COLO668 (cell line): ENCODE data around the gene ZFAND3.

Experiments used
- DNase-seq: peaks from one replicate; lab custom pipeline; 2025; ENCODE audit not compliant: unreplicated experiment; lab: John Stamatoyannopoulos, UW

The ZFAND3 gene

GRCh38 chr6:37826993-37827392 is 7.5 kb downstream of the ZFAND3 start:
- no peak for DNase-seq

GRCh38 chr6:37827603-37828265 is 8.2 kb downstream of the ZFAND3 start:
- DNase-seq, result no peak

GRCh38 chr6:37830225-37830624 is 10.7 kb downstream of the ZFAND3 start:
- DNase-seq, result no peak

DNA sequence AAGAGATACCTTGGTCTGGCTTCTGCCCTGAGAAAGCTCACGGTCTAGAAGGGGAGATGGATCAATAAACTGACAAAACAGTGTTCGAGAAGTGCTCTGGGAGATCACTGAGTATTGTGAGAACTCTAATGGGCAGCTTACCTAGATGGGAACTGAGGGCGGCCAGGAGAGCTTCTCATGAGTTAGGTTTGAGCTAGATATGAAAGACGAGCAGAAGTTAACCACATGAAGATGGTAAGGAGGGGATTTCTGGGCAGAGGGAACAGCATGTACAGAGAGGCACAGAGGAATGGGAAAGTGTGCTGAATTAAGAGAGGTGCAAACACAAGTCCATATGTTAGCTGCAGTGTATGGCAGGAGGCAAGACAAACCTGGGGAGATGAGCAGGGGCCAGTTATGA is 11.9 kb downstream of the ZFAND3 start:
- DNase-seq, result no peak

DNA sequence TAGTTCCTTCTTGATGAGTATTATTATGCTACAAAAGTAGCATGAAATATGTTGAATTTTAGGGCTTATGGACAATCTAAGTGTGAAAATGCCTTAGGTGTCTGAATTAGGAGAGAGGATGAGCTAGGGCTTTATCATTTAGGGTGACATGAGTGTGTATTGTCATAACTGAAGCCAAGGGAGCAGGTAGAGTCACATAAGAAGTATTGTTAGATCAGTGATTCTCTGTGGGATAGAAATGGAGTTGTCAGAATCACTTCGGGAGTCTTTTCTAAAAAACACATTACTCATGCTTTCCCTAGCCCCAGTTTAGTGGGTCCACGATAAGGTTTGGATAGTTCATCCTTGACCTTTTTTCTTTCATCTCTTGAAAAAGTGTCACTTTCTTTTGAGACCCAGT is 16.4 kb downstream of the ZFAND3 start:
- DNase-seq, result no peak

- no peak for DNase-seq
Observed at GRCh38 chr6:37838219-37838921, 18.8 kb downstream of the ZFAND3 start.

- no peak for DNase-seq
Observed at GRCh38 chr6:37840143-37840939, 20.8 kb downstream of the ZFAND3 start.

GRCh38 chr6:37840940-37841300 is 21.4 kb downstream of the ZFAND3 start:
- no peak for DNase-seq

DNA sequence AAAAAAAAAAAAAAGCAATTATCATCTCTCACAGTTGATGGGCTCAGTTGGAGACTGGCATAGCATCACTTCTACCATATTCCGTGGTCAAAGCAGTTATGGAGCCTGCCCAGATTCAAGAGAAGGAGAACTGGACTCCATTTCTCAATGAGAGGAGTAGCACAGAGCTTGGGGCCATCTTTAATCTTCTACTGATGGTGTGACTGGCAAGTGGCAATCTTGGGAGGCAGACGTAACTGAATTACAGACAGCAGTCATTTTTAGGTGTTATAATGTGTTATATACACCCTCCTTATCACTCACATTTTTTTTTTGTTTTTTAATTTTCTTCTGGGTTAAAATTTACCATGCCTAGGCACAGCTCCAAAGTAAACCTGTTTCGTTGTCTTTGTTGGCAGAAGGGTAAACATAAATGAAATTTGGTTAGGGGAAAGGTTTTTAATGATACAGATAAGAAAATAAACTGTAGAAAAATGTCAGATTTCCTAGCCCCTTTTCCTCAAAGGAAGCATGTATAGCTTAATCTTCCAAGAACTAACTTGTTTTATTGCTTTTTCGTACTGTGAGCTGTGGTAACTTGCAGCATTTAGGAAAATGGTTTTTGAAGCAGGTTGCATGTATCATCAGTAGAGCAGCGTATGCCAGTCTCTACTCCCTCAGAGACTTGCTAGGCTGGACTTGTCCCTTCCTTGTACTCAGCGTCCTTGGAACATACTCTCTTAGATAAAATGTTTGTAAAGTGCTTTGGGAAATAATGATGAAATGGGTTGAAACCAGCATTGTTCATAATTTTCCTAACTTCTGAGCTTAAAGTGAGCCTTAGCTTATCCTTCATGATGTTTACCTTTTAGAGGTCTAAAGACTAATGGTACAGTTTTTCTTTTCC is 25.7 kb downstream of the ZFAND3 start:
- no peak for DNase-seq

- DNase-seq, result no peak
Observed at GRCh38 chr6:37845930-37846329, 26.4 kb downstream of the ZFAND3 start.

GRCh38 chr6:37847704-37848103 is 28.2 kb downstream of the ZFAND3 start:
- DNase-seq, result no peak

- no peak for DNase-seq
Observed at GRCh38 chr6:37848371-37848770, 28.8 kb downstream of the ZFAND3 start.

- no peak for DNase-seq
Observed at GRCh38 chr6:37850260-37850659, 30.7 kb downstream of the ZFAND3 start.

DNA sequence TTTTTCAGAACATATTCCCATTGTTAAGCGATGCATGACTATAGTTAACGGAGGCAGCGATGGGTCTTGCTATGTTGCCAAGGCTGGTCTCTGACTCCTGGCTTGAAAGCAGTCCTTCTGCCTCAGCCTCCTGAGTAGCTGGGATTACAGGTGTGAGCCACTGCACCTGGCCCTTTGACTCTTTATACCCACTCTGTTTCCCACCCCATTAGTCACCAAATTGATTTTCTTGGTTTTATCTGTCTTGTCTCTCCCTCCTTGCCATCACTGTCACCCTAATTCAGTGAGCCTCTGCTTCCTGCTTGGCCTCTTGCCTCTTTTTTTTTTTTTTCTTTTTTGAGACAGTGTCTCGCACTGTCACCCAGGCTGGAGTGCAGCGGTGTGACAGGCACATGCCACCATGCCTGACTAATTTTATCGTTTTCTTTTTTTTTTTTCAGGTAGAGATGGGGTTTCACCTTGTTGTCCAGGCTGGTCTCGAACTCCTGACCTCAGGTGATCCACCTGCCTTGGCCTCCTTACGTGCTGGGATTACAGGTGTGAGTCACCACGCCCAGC is 31.3 kb downstream of the ZFAND3 start:
- DNase-seq, result no peak

- no peak for DNase-seq
Observed at GRCh38 chr6:37851997-37852524, 32.5 kb downstream of the ZFAND3 start.

DNA sequence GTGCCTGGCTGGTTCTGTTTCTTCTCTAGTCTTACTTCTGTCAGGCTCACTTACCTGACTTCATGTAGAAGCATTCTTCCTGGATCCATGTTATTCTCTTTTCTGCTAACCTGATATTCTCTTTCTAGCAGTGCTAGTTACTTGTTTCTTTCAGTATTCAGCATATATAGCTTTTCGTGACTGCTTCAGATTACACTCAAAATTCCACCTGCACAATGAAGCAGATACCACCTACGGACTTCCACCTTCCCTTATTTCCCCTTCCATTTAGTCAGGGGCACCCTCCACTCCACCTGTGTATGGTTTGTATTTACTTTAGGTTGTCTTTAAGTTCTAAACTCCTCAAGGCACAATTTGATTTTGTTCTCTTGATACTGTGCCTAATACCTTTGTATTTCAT is 36.8 kb downstream of the ZFAND3 start:
- no peak for DNase-seq

- DNase-seq, result no peak
Observed at GRCh38 chr6:37858363-37858762, 38.8 kb downstream of the ZFAND3 start.

GRCh38 chr6:37860226-37860839 is 40.8 kb downstream of the ZFAND3 start:
- DNase-seq, result no peak

DNA sequence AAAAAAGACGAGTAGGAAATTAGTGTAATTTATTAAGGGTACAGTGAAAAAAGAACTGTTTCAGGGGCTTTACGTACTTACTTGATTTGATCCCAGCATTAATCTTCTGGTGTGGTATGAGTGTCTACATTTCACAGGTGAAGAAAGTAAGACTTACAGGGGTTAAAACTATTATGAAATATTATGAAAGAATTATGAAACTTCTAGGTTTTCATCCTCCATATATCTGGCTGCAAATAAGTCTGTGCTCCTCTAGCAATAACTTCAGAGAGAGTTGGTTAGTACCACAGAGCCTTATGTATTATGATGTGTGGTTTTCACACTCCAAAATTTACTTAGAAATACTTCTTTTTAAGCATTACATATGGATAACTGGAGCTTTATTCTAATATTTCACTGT is 41.9 kb downstream of the ZFAND3 start:
- DNase-seq, result no peak

- no peak for DNase-seq
Observed at GRCh38 chr6:37862430-37862829, 42.9 kb downstream of the ZFAND3 start.
